ENCODE measurements around the gene LYAR.

LYAR gene

DNA sequence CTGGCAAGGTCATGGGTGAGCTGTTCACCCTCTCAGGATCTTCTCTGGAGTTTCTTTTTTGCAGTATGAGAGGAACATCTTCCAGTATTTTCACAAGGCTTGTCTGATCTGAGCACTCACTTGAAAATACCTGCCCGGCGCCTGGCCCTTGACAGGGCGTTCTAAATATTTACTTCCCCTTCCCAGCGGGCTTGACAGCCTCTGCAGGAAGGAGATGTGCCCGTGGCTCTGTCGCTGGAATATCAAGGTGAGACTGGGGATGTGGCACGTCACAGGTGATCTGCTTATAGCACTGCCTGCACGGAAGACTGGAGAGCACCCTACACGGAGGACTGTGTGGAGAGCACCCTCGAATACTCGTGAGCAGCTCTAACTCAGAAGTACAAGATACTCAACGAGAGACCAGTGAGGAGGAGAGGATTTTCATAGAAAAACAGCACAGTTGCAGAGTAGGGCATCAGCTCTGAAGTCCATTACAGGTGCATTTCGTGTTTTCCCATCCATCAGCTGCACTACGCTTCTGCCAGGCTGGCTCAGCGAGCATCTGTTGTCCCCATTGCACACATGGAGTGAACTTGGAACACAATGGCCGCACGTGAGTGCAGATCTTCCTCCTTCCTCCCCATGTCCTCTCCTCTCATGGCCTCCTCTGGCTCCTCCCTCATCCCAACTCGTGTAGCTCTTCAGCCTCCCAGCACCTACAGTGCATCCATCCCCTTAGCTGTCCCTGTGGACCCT is 32.2 kb upstream of the LYAR start:
- H3K4me3 Mint-ChIP-seq, result no peak overlapping the region
- H3K36me3 Mint-ChIP-seq, result peaks cover 21% of the 10 kb centered on the region
- DNase-seq (ENCODE audit: low spot score in 2 of 2), result no peak
- H3K4me1 Mint-ChIP-seq, result peaks cover 5% of the 10 kb centered on the region
- no peaks in the 10 kb centered on the region for H3K9me3 Mint-ChIP-seq
- peak overlapping the region; percentile 63 for H3K27ac Mint-ChIP-seq
- no peak for ATAC-seq

- Mint-ChIP-seq H3K9me3 (no peaks in the 10 kb centered on the region), H3K27ac (no peak overlapping the region), H3K4me3 (no peak overlapping the region), H3K36me3 (peaks cover 21% of the 10 kb centered on the region), H3K4me1 (peaks cover 5% of the 10 kb centered on the region)
- DNase-seq (ENCODE audit: low spot score in 2 of 2) (no peak), ATAC-seq (no peak)
These were observed 31.2 kb upstream of the LYAR start for GRCh38 chr4:4320951-4321714.

GRCh38 chr4:4320528-4320927 is 30.6 kb upstream of the LYAR start:
- peaks cover 25% of the 10 kb centered on the region for H3K36me3 Mint-ChIP-seq

DNA sequence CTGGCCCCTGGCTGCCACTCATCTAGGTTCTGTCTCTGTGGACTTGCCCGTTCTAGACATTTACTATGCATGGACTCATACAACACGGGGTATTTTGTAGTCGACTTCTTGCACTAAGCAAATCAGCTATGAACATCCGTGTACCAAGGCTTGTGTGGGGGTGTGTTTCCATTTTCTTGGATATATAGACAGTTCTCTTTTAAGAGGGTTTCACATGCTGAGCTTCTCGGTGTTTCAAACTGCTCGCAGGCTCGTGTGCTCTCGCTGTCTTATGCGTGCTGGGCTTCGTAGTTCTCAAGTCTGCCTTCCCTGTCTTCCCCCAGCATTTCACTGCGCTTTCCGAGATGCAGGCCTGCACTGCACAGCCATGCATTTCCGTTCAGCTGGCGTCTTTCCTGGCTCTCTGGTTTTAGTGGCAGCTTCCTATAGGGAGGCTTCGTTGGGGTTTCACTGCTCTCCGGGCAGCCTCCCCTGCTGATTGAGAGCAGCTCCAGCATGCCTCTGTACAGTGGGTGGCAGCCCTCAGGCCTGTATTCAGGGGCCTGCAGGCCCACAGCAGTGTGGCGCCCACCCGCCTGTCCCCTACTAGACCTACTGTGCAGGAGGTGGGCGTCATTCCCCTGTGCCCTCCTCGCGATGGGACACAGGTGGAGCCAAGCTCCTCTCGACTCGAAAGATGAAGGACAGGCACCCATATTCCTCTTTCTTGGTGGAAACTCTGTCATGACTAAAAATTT is 27.7 kb upstream of the LYAR start:
- Mint-ChIP-seq H3K36me3 (peaks cover 51% of the 10 kb centered on the region), H3K27ac (no peak overlapping the region), H3K4me1 (peaks cover 4% of the 10 kb centered on the region), H3K9me3 (no peaks in the 10 kb centered on the region), H3K4me3 (no peak overlapping the region)
- ATAC-seq (no peak), DNase-seq (ENCODE audit: low spot score in 2 of 2) (no peak)

More at GRCh38 chr4:4320528-4320927, 30.6 kb upstream of the LYAR start:
- Mint-ChIP-seq H3K9me3 (no peaks in the 10 kb centered on the region), H3K27ac (no peak overlapping the region), H3K4me1 (peaks cover 5% of the 10 kb centered on the region), H3K4me3 (no peak overlapping the region)
- no peak for ATAC-seq
- DNase-seq (ENCODE audit: low spot score in 2 of 2), result no peak

DNA sequence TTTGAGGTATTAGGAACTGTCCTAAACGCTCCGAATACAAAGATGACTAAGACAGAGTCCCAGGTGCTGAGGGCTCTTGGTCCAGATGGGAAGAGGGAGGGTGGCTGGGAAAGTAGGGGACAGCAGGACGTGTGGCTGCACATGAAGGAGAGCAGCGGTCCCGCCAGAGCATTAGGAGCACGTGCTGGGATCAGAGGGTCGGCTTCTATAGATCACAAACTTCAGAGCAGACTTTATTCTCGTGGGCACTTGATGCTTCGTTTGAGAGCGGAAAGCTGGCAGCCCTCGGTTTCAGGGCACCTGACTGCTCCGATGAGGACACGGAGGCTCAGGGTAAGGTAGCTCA is 26.2 kb upstream of the LYAR start:
- H3K4me3 Mint-ChIP-seq, result no peak overlapping the region
- no peaks in the 10 kb centered on the region for H3K4me1 Mint-ChIP-seq
- H3K9me3 Mint-ChIP-seq, result no peaks in the 10 kb centered on the region
- DNase-seq (ENCODE audit: low spot score in 2 of 2) (no peak), ATAC-seq (no peak)
- H3K36me3 Mint-ChIP-seq, result peaks cover 51% of the 10 kb centered on the region
- H3K27ac Mint-ChIP-seq, result peak overlapping the region; percentile 26

GRCh38 chr4:4315461-4316149 is 25.7 kb upstream of the LYAR start:
- H3K4me1 Mint-ChIP-seq, result no peaks in the 10 kb centered on the region
- peak overlapping the region; percentile 26 for H3K27ac Mint-ChIP-seq
- no peak for ATAC-seq
- no peaks in the 10 kb centered on the region for H3K9me3 Mint-ChIP-seq
- H3K4me3 Mint-ChIP-seq, result no peak overlapping the region
- DNase-seq (ENCODE audit: low spot score in 2 of 2), result no peak
- H3K36me3 Mint-ChIP-seq, result peaks cover 46% of the 10 kb centered on the region

DNA sequence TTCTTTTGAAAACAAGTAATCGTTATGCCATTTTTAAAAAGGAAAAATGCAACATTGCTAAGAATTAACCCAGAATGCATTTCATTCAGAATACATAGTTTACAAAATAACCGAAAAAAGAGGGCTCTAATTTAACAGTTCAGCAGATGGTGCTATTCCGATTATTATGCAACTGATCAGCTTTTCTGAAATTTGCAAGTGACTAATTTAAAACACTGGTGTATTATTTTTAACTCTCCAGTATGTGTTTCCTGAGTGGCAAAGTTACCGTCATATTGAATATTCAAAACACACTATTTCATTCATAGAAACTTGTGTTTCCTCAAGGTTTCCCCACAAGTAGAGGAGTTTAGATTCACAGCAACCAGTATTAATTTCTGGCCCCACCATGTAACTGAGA is 21.2 kb upstream of the LYAR start:
- Mint-ChIP-seq H3K27ac (no peak overlapping the region), H3K4me1 (no peaks in the 10 kb centered on the region), H3K9me3 (no peaks in the 10 kb centered on the region), H3K36me3 (peaks cover 44% of the 10 kb centered on the region), H3K4me3 (no peak overlapping the region)
- ATAC-seq, result no peak
- no peak for DNase-seq (ENCODE audit: low spot score in 2 of 2)

DNA sequence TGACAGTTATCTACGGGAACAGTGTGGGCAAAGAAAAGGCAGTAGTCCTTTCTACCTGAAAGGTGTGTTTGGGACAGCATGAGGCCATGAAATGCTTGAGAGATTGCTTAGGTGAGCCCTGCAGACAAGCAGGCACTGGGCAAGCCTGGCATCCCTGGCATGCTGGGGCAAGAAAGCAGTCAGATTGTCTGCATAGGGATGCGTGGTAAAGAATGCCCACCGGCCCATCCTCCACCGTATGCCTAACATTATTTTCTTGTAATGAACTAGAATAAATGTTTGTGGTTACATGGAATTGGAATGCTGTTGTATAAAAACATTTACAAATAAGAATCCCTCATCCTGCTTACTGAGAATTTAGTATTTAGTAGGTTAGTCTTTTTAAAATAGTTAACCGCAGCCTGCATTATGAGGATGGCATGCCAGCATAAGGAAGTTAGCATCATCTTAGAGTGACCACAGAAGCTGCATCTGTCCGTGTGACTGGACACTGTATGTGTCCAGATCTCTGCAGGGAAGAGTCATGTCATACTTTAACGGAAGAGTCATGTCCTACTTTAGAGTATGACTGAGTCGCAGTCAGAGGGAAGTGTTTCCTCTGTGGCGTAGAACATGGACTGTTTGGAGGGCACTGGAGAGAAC is 19.0 kb upstream of the LYAR start:
- Mint-ChIP-seq H3K9me3 (no peaks in the 10 kb centered on the region), H3K4me1 (peaks cover 5% of the 10 kb centered on the region), H3K36me3 (peaks cover 38% of the 10 kb centered on the region), H3K4me3 (no peak overlapping the region), H3K27ac (no peak overlapping the region)
- no peak for DNase-seq (ENCODE audit: low spot score in 2 of 2)
- ATAC-seq, result no peak

DNA sequence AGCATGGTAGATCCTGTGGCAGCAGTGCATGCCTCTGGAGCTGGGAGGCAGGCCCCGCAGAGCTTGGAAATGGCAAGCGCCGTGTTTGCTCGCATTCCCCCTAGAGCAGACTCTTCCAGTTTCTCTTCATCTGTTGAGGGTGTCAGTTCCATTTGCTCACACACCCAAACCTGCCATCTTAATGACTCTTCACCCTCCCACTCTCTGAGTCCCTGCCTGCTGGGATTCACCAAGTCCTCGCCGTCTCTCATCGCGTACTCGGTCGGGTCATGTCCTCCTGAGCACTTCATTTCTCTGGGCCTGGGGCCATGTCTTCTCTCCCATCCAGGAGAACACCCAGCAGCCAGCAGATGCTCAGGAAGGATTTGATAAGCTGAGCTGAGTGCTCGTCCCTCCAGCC is 17.0 kb upstream of the LYAR start:
- Mint-ChIP-seq H3K27ac (no peak overlapping the region), H3K4me3 (no peak overlapping the region), H3K36me3 (peaks cover 43% of the 10 kb centered on the region)

GRCh38 chr4:4302416-4302815 is 12.5 kb upstream of the LYAR start:
- ATAC-seq (no peak), DNase-seq (ENCODE audit: low spot score in 2 of 2) (no peak)
- Mint-ChIP-seq H3K36me3 (peaks cover 49% of the 10 kb centered on the region), H3K4me1 (peaks cover 34% of the 10 kb centered on the region), H3K27ac (peak overlapping the region; percentile 56), H3K4me3 (no peak overlapping the region), H3K9me3 (no peaks in the 10 kb centered on the region)

More for the DNA sequence above, 17.0 kb upstream of the LYAR start:
- Mint-ChIP-seq H3K9me3 (no peaks in the 10 kb centered on the region), H3K4me1 (peaks cover 14% of the 10 kb centered on the region)
- ATAC-seq (no peak), DNase-seq (ENCODE audit: low spot score in 2 of 2) (no peak)

- Mint-ChIP-seq H3K9me3 (no peaks in the 10 kb centered on the region), H3K4me3 (no peak overlapping the region), H3K4me1 (peaks cover 34% of the 10 kb centered on the region), H3K27ac (peak overlapping the region; percentile 56), H3K36me3 (peaks cover 49% of the 10 kb centered on the region)
- ATAC-seq (no peak), DNase-seq (ENCODE audit: low spot score in 2 of 2) (no peak)
These were observed 12.0 kb upstream of the LYAR start for GRCh38 chr4:4302001-4302400.

DNA sequence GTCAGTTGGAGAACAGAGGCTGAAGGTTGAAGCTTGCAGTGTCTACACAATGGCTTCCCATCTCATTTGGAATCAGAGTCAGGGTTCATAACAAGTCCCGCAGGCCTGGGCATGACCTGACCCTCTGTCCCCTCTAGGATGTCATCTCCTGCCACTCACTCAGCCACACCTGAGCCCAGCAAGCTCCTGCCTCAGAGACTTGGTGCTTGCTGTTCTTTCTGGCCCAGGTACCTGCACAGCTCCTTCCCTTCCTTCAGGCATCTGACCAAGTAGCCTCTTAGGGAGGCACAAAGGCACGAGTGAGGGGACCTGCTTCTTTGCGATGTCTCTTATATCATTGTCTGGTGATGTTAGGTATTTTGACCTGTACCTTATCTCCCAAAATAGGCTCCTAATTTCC is 9.1 kb upstream of the LYAR start:
- no peaks in the 10 kb centered on the region for H3K9me3 Mint-ChIP-seq
- peak overlapping the region; percentile 18 for H3K27ac Mint-ChIP-seq
- peaks cover 35% of the 10 kb centered on the region for H3K36me3 Mint-ChIP-seq
- H3K4me3 Mint-ChIP-seq, result no peak overlapping the region
- no peak for ATAC-seq
- peaks cover 53% of the 10 kb centered on the region for H3K4me1 Mint-ChIP-seq
- no peak for DNase-seq (ENCODE audit: low spot score in 2 of 2)

GRCh38 chr4:4296283-4296846 is 6.4 kb upstream of the LYAR start:
- peaks cover 54% of the 10 kb centered on the region for H3K4me1 Mint-ChIP-seq
- H3K9me3 Mint-ChIP-seq, result no peaks in the 10 kb centered on the region
- no peak overlapping the region for H3K4me3 Mint-ChIP-seq

GRCh38 chr4:4293279-4293678 is 3.3 kb upstream of the LYAR start:
- Mint-ChIP-seq H3K4me3 (no peak overlapping the region), H3K36me3 (peaks cover 14% of the 10 kb centered on the region), H3K4me1 (peaks cover 58% of the 10 kb centered on the region), H3K9me3 (no peaks in the 10 kb centered on the region), H3K27ac (no peak overlapping the region)
- no peak for DNase-seq (ENCODE audit: low spot score in 2 of 2)
- ATAC-seq, result no peak

More at GRCh38 chr4:4296283-4296846, 6.4 kb upstream of the LYAR start:
- peaks cover 12% of the 10 kb centered on the region for H3K36me3 Mint-ChIP-seq
- H3K27ac Mint-ChIP-seq, result peak overlapping the region; percentile 6
- ATAC-seq (no peak), DNase-seq (ENCODE audit: low spot score in 2 of 2) (no peak)
